ENCODE measurements around the gene EYA4. TPM values are rescaled to one million over a fixed set of nuclear protein-coding genes. Genes with fewer than 3 reads are reported as not detected.

EYA4 gene
- not detected for total RNA-seq

- no peak for DNase-seq
- Mint-ChIP-seq H3K4me1 (ENCODE audit: low read depth) (peaks cover 7% of the 10 kb centered on the region), H3K4me3 (peak within 1 kb of the TSS; percentile 4), H3K27ac (no peak within 1 kb of the TSS), H3K27me3 (peaks cover 40% of the 10 kb centered on the region), H3K36me3 (no peaks in the 10 kb centered on the region), H3K9me3 (no peaks in the 10 kb centered on the region)
- intact Hi-C loops (cut with micrococcal nuclease), result no loop called here
- POLR2A ChIA-PET, result no interaction called here
- CTCF ChIA-PET, result no interaction called here
Measured at GRCh38 chr6:133241086-133241900, at the start of gene EYA4. EYA4 (plus strand) TSS chr6:133241357; CDS start chr6:133274781, 33,424 bp downstream.

- Mint-ChIP-seq H3K4me3 (no peak overlapping the region), H3K36me3 (no peaks in the 10 kb centered on the region), H3K27me3 (no peaks in the 10 kb centered on the region), H3K4me1 (ENCODE audit: low read depth) (no peaks in the 10 kb centered on the region), H3K27ac (no peak overlapping the region), H3K9me3 (peaks cover 6% of the 10 kb centered on the region)
- POLR2A ChIA-PET, result no interaction called here
- CTCF ChIA-PET, result no interaction called here
- intact Hi-C loops (cut with micrococcal nuclease), result no loop called here
- DNase-seq, result no peak
Measured at GRCh38 chr6:133193396-133193795, 47.8 kb upstream of the EYA4 start.

GRCh38 chr6:133198725-133199124 is 42.4 kb upstream of the EYA4 start:
- intact Hi-C loops (cut with micrococcal nuclease), result no loop called here
- POLR2A ChIA-PET, result no interaction called here
- H3K9me3 Mint-ChIP-seq, result peaks cover 6% of the 10 kb centered on the region
- DNase-seq, result no peak
- H3K36me3 Mint-ChIP-seq, result no peaks in the 10 kb centered on the region
- H3K4me1 Mint-ChIP-seq (ENCODE audit: low read depth), result no peaks in the 10 kb centered on the region
- H3K27ac Mint-ChIP-seq, result no peak overlapping the region
- no peak overlapping the region for H3K4me3 Mint-ChIP-seq
- H3K27me3 Mint-ChIP-seq, result no peaks in the 10 kb centered on the region
- CTCF ChIA-PET, result no interaction called here

- Mint-ChIP-seq H3K9me3 (no peaks in the 10 kb centered on the region), H3K27me3 (no peaks in the 10 kb centered on the region), H3K36me3 (no peaks in the 10 kb centered on the region), H3K4me1 (ENCODE audit: low read depth) (no peaks in the 10 kb centered on the region), H3K4me3 (no peak overlapping the region), H3K27ac (no peak overlapping the region)
- ChIA-PET POLR2A (no interaction called here), CTCF (no interaction called here)
- DNase-seq, result no peak
- intact Hi-C loops (cut with micrococcal nuclease), result no loop called here
Measured at GRCh38 chr6:133201231-133201630, 39.9 kb upstream of the EYA4 start.

GRCh38 chr6:133202610-133203343 is 38.4 kb upstream of the EYA4 start:
- H3K4me3 Mint-ChIP-seq, result no peak overlapping the region
- H3K9me3 Mint-ChIP-seq, result no peaks in the 10 kb centered on the region
- H3K4me1 Mint-ChIP-seq (ENCODE audit: low read depth), result no peaks in the 10 kb centered on the region
- ChIA-PET POLR2A (no interaction called here), CTCF (no interaction called here)
- intact Hi-C loops (cut with micrococcal nuclease), result no loop called here
- H3K27me3 Mint-ChIP-seq, result no peaks in the 10 kb centered on the region
- no peak for DNase-seq
- no peak overlapping the region for H3K27ac Mint-ChIP-seq
- no peaks in the 10 kb centered on the region for H3K36me3 Mint-ChIP-seq

GRCh38 chr6:133203344-133203697 is 37.8 kb upstream of the EYA4 start:
- DNase-seq, result no peak
- H3K4me3 Mint-ChIP-seq, result no peak overlapping the region
- intact Hi-C loops (cut with micrococcal nuclease), result no loop called here
- H3K27ac Mint-ChIP-seq, result no peak overlapping the region
- ChIA-PET POLR2A (no interaction called here), CTCF (no interaction called here)
- no peaks in the 10 kb centered on the region for H3K27me3 Mint-ChIP-seq
- H3K9me3 Mint-ChIP-seq, result no peaks in the 10 kb centered on the region
- H3K4me1 Mint-ChIP-seq (ENCODE audit: low read depth), result no peaks in the 10 kb centered on the region
- no peaks in the 10 kb centered on the region for H3K36me3 Mint-ChIP-seq

GRCh38 chr6:133205304-133205703 is 35.9 kb upstream of the EYA4 start:
- ChIA-PET POLR2A (no interaction called here), CTCF (no interaction called here)
- H3K9me3 Mint-ChIP-seq, result peaks cover 5% of the 10 kb centered on the region
- H3K4me1 Mint-ChIP-seq (ENCODE audit: low read depth), result no peaks in the 10 kb centered on the region
- H3K4me3 Mint-ChIP-seq, result no peak overlapping the region
- intact Hi-C loops (cut with micrococcal nuclease), result no loop called here
- H3K27me3 Mint-ChIP-seq, result no peaks in the 10 kb centered on the region
- H3K36me3 Mint-ChIP-seq, result no peaks in the 10 kb centered on the region
- H3K27ac Mint-ChIP-seq, result no peak overlapping the region
- no peak for DNase-seq

- no peaks in the 10 kb centered on the region for H3K27me3 Mint-ChIP-seq
- H3K36me3 Mint-ChIP-seq, result no peaks in the 10 kb centered on the region
- H3K4me3 Mint-ChIP-seq, result no peak overlapping the region
- DNase-seq, result no peak
- ChIA-PET CTCF (no interaction called here), POLR2A (no interaction called here)
- intact Hi-C loops (cut with micrococcal nuclease), result no loop called here
- H3K9me3 Mint-ChIP-seq, result peaks cover 5% of the 10 kb centered on the region
- H3K4me1 Mint-ChIP-seq (ENCODE audit: low read depth), result no peaks in the 10 kb centered on the region
- no peak overlapping the region for H3K27ac Mint-ChIP-seq
Measured at GRCh38 chr6:133206942-133207341, 34.2 kb upstream of the EYA4 start.

- no peak for DNase-seq
Measured at GRCh38 chr6:133207754-133208153, 33.4 kb upstream of the EYA4 start.

GRCh38 chr6:133208183-133208755 is 32.9 kb upstream of the EYA4 start:
- DNase-seq, result no peak
- CTCF ChIA-PET, result no interaction called here
- POLR2A ChIA-PET, result no interaction called here
- peaks cover 5% of the 10 kb centered on the region for H3K9me3 Mint-ChIP-seq
- H3K4me3 Mint-ChIP-seq, result no peak overlapping the region
- no peaks in the 10 kb centered on the region for H3K27me3 Mint-ChIP-seq
- no peaks in the 10 kb centered on the region for H3K36me3 Mint-ChIP-seq
- no peak overlapping the region for H3K27ac Mint-ChIP-seq
- H3K4me1 Mint-ChIP-seq (ENCODE audit: low read depth), result no peaks in the 10 kb centered on the region
- intact Hi-C loops (cut with micrococcal nuclease), result no loop called here

More at GRCh38 chr6:133207754-133208153, 33.4 kb upstream of the EYA4 start:
- no peaks in the 10 kb centered on the region for H3K4me1 Mint-ChIP-seq (ENCODE audit: low read depth)
- H3K9me3 Mint-ChIP-seq, result peaks cover 5% of the 10 kb centered on the region
- ChIA-PET CTCF (no interaction called here), POLR2A (no interaction called here)
- H3K4me3 Mint-ChIP-seq, result no peak overlapping the region
- H3K27ac Mint-ChIP-seq, result no peak overlapping the region
- no peaks in the 10 kb centered on the region for H3K27me3 Mint-ChIP-seq
- no peaks in the 10 kb centered on the region for H3K36me3 Mint-ChIP-seq
- intact Hi-C loops (cut with micrococcal nuclease), result no loop called here

GRCh38 chr6:133214267-133214666 is 26.9 kb upstream of the EYA4 start:
- no peaks in the 10 kb centered on the region for H3K4me1 Mint-ChIP-seq (ENCODE audit: low read depth)
- CTCF ChIA-PET, result interaction anchor here (0.6 kb wide), 1 partner anchor 699 kb away, joined by 3 read pairs; no protein-coding TSS in a partner anchor
- H3K27me3 Mint-ChIP-seq, result no peaks in the 10 kb centered on the region
- H3K4me3 Mint-ChIP-seq, result no peak overlapping the region
- intact Hi-C loops (cut with micrococcal nuclease), result no loop called here
- H3K27ac Mint-ChIP-seq, result no peak overlapping the region
- no peak for DNase-seq
- no peaks in the 10 kb centered on the region for H3K36me3 Mint-ChIP-seq
- H3K9me3 Mint-ChIP-seq, result peaks cover 5% of the 10 kb centered on the region
- POLR2A ChIA-PET, result no interaction called here

GRCh38 chr6:133218852-133219251 is 22.3 kb upstream of the EYA4 start:
- no peaks in the 10 kb centered on the region for H3K9me3 Mint-ChIP-seq
- ChIA-PET POLR2A (no interaction called here), CTCF (no interaction called here)
- H3K27ac Mint-ChIP-seq, result no peak overlapping the region
- H3K4me3 Mint-ChIP-seq, result no peak overlapping the region
- DNase-seq, result no peak
- no peaks in the 10 kb centered on the region for H3K4me1 Mint-ChIP-seq (ENCODE audit: low read depth)
- H3K36me3 Mint-ChIP-seq, result no peaks in the 10 kb centered on the region
- intact Hi-C loops (cut with micrococcal nuclease), result no loop called here
- no peaks in the 10 kb centered on the region for H3K27me3 Mint-ChIP-seq
